HepG2 (cell line): Measurements from ENCODE around the gene SNX10. TPM values are rescaled to one million over a fixed set of nuclear protein-coding genes. Genes with fewer than 3 reads are reported as not detected.

Experiments
- ATF1 ChIP-seq: IDR thresholded peaks from 2 replicates; pipeline ENCODE4 v1.6.1; 2016; ENCODE audit warnings: mild to moderate bottlenecking, control low read depth
- CAMTA2 ChIP-seq: sonication (generic); formaldehyde crosslinking; IDR thresholded peaks from 2 replicates; pipeline ENCODE4 v1.4.0; 2020; ENCODE audit warnings: mild to moderate bottlenecking, missing genetic modification reagents, borderline replicate concordance
- ELF1 ChIP-seq: sonication (generic); formaldehyde crosslinking; IDR thresholded peaks from 2 replicates; pipeline ENCODE4 v1.4.0; 2020; ENCODE audit warnings: missing genetic modification reagents
- ELF3 ChIP-seq: IDR thresholded peaks from 2 replicates; pipeline ENCODE4 v1.6.1; 2016; ENCODE audit warnings: missing genetic modification reagents, missing compliant biosample characterization
- EP300 ChIP-seq, 3 experiments: sonication (generic) in 1 of 3; formaldehyde crosslinking in 1 of 3; IDR thresholded peaks; 2 replicates each; pipeline versions ENCODE4 v1.5.1 to v1.6.1; 2011 to 2020; ENCODE audit warnings: low read depth in 2 of 3, low read length in 2 of 3, borderline replicate concordance in 1 of 3, improper control_type of control experiment in 1 of 3, mild to moderate bottlenecking in 1 of 3, missing genetic modification reagents in 1 of 3, moderate library complexity in 1 of 3
- ETV5 ChIP-seq: IDR thresholded peaks from 2 replicates; pipeline ENCODE4 v1.6.1; 2018; ENCODE audit warnings: missing biosample characterization, missing genetic modification reagents, inconsistent platforms, borderline replicate concordance
- FOXP1 ChIP-seq, 2 experiments: fragments of 450-650 bp in 1 of 2; IDR thresholded peaks; 2 replicates each; pipeline ENCODE4 v1.6.1; 2017 to 2018; ENCODE audit warnings: antibody characterized with exemption in 1 of 2
- GABPA ChIP-seq, 2 experiments: IDR thresholded peaks; 2 replicates each; pipeline ENCODE4 v1.6.1; 2011 to 2016; ENCODE audit warnings: low read depth in 2 of 2, low read length in 1 of 2, missing biosample characterization in 1 of 2, missing genetic modification characterization in 1 of 2
- GATAD2A ChIP-seq: IDR thresholded peaks from 2 replicates; pipeline ENCODE4 v1.6.1; 2016
- HNF4A ChIP-seq: sonication (generic); formaldehyde crosslinking; IDR thresholded peaks from 2 replicates; pipeline ENCODE4 v1.4.0; 2020; ENCODE audit warnings: missing genetic modification reagents
- HNRNPK ChIP-seq: fragments of 200-400 bp; formaldehyde crosslinking; IDR thresholded peaks from 2 replicates; pipeline ENCODE4 v1.6.1; 2018; ENCODE audit warnings: low read length, low read depth, moderate library complexity, mild to moderate bottlenecking; ENCODE audit not compliant: poor library complexity, severe bottlenecking
- HNRNPUL1 ChIP-seq: fragments of 200-400 bp; formaldehyde crosslinking; IDR thresholded peaks from 2 replicates; pipeline ENCODE4 v1.6.1; 2017; ENCODE audit warnings: low read depth, mild to moderate bottlenecking, low read length, moderate library complexity
- IKZF1 ChIP-seq: fragments of 450-650 bp; IDR thresholded peaks from 2 replicates; pipeline ENCODE4 v1.7.1; 2016
- IRF2 ChIP-seq: IDR thresholded peaks from 2 replicates; pipeline ENCODE4 v1.6.1; 2018; ENCODE audit warnings: missing genetic modification reagents, missing compliant biosample characterization
- KDM1A ChIP-seq: IDR thresholded peaks from 2 replicates; pipeline ENCODE4 v1.6.1; 2016; ENCODE audit warnings: missing compliant biosample characterization
- MAFF ChIP-seq: IDR thresholded peaks from 2 replicates; pipeline ENCODE4 v1.6.1; 2011; ENCODE audit warnings: low read depth, low read length, improper control_type of control experiment
- RELA ChIP-seq: sonication (generic); formaldehyde crosslinking; IDR thresholded peaks from 2 replicates; pipeline ENCODE4 v1.4.0; 2020; ENCODE audit warnings: missing genetic modification reagents
- SALL1 ChIP-seq: sonication (generic); formaldehyde crosslinking; IDR thresholded peaks from 2 replicates; pipeline ENCODE4 v1.8.0; 2022; ENCODE audit warnings: mild to moderate bottlenecking, missing genetic modification reagents
- SAP130 ChIP-seq: IDR thresholded peaks from 2 replicates; pipeline ENCODE4 v1.6.1; 2016; ENCODE audit warnings: low read depth
- YY1 ChIP-seq: IDR thresholded peaks from 2 replicates; pipeline ENCODE4 v1.6.1; 2011; ENCODE audit warnings: low read length, low read depth, moderate library complexity, mild to moderate bottlenecking; ENCODE audit not compliant: insufficient read depth, insufficient replicate concordance
- ZBTB1 ChIP-seq: sonication (generic); formaldehyde crosslinking; IDR thresholded peaks from 2 replicates; pipeline ENCODE4 v1.4.0; 2020; ENCODE audit warnings: missing genetic modification reagents, borderline replicate concordance
- ZC3H4 ChIP-seq: sonication (generic); formaldehyde crosslinking; IDR thresholded peaks from 2 replicates; pipeline ENCODE4 v1.4.0; 2020; ENCODE audit warnings: missing genetic modification reagents, borderline replicate concordance
- ZNF280D ChIP-seq: sonication (generic); formaldehyde crosslinking; IDR thresholded peaks from 2 replicates; pipeline ENCODE4 v1.5.1; 2020; ENCODE audit warnings: mild to moderate bottlenecking, missing genetic modification reagents
- ZNF326 ChIP-seq: sonication (generic); formaldehyde crosslinking; IDR thresholded peaks from 2 replicates; pipeline ENCODE4 v1.4.0; 2020; ENCODE audit warnings: missing genetic modification reagents, borderline replicate concordance
- polyA plus RNA-seq, 8 experiments: library from polyadenylated mRNA; depleted of rRNA in 3 of 8; stranded (reverse) in 7 of 8; unstranded in 1 of 8; fragments of >200 nt; fragmentation: Illumina TruSeq in 4 of 8; extraction: Trizol in 4 of 8; gene quantifications; 2 replicates each; pipeline versions ENCODE4 v1.2.1 to v1.2.3, GENCODE V29; 2011 to 2016; ENCODE audit warnings: low read depth in 4 of 8, missing spikeins in 1 of 8, mixed read lengths in 1 of 8; ENCODE audit not compliant: insufficient read depth in 1 of 8
- total RNA-seq, 5 experiments: library from RNA; depleted of rRNA; stranded (reverse); fragments of >200 nt; fragmentation: Illumina TruSeq; extraction: Trizol; gene quantifications; 2 replicates each; pipeline ENCODE4 v1.2.3, GENCODE V29; 2016; ENCODE audit warnings: low read depth in 1 of 5
- TF ChIP-seq, protein P1 (sequence below): sonication (generic); formaldehyde crosslinking; IDR thresholded peaks from 2 replicates; pipeline ENCODE4 v1.4.0; 2020; ENCODE audit warnings: missing genetic modification reagents

The SNX10 gene
- total and polyA plus RNA-seq, 2 of the 13 experiments (the other 11 are each of a cell fraction or from before 2014, with no cell fraction given), result 26.0 to 27.6 TPM

GRCh38 chr7:26404189-26404996, 112.7 kb downstream of the SNX10 start (continued):
- TF ChIP-seq HNF4A (peak; percentile 53), ELF3 (0 out of 2 replicates have a peak, but pooled peaks have one; percentile 11), SALL1 (CRISPR knock-in tag) (peak; percentile 49; the same call in 1 of the 2 replicates), ZNF280D (CRISPR knock-in tag) (peak; percentile 45; the same call in 1 of the 2 replicates), GABPA (IDR thresholded peaks at IDR 0.05; ENCODE audit: low read depth, low read length) (no peak), GABPA (CRISPR knock-in tag; IDR thresholded peaks at IDR 0.05; ENCODE audit: low read depth) (peak; percentile 23; the same call in 1 of the 2 replicates), ATF1 (CRISPR knock-in tag) (no peak), ZBTB1 (no peak), ETV5 (peak; percentile 11; the same call in 1 of the 2 replicates), ZNF326 (no peak), YY1 (peak; percentile 74), ELF1 (CRISPR knock-in tag) (peak; percentile 33; the same call in 1 of the 2 replicates), RELA (no peak), GATAD2A (peak; percentile 32; the same call in 1 of the 2 replicates), MAFF (peak; percentile 91), IRF2 (CRISPR knock-in tag) (no peak), SAP130 (CRISPR knock-in tag) (peak; percentile 34; the same call in 1 of the 2 replicates), HNRNPK (no peak), ZC3H4 (CRISPR knock-in tag) (no peak), KDM1A (CRISPR knock-in tag) (no peak), HNRNPUL1 (no peak), FOXP1 (IDR thresholded peaks at IDR 0.05) (no peak), FOXP1 (CRISPR knock-in tag; IDR thresholded peaks at IDR 0.05) (peak; percentile 54), IKZF1 (no peak), EP300 (IDR thresholded peaks at IDR 0.05; ENCODE audit: low read depth in 2 of 2, low read length in 2 of 2) (no peak; a peak in 1 of 4 replicates), EP300 (CRISPR knock-in tag; IDR thresholded peaks at IDR 0.05; ENCODE audit: borderline replicate concordance) (no peak), CAMTA2 (CRISPR knock-in tag) (no peak)
- TF ChIP-seq, protein P1, sequence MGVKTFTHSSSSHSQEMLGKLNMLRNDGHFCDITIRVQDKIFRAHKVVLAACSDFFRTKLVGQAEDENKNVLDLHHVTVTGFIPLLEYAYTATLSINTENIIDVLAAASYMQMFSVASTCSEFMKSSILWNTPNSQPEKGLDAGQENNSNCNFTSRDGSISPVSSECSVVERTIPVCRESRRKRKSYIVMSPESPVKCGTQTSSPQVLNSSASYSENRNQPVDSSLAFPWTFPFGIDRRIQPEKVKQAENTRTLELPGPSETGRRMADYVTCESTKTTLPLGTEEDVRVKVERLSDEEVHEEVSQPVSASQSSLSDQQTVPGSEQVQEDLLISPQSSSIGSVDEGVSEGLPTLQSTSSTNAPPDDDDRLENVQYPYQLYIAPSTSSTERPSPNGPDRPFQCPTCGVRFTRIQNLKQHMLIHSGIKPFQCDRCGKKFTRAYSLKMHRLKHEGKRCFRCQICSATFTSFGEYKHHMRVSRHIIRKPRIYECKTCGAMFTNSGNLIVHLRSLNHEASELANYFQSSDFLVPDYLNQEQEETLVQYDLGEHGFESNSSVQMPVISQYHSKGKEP (CRISPR knock-in tag), result no peak
